CD8-positive, alpha-beta memory T cell (primary cell): ENCODE results near the gene SHLD1. TPM values are rescaled to one million over a fixed set of nuclear protein-coding genes. Genes with fewer than 3 reads are reported as not detected.

Source experiments
- CTCF ChIA-PET: fragments of 350-600 bp; sonication (Branson Sonifier 250); formaldehyde crosslinking; loops from one replicate; lab custom pipeline; 2021; ENCODE audit warnings: antibody characterized with exemption; lab: Charles Lee
- POLR2A ChIA-PET: fragments of 350-600 bp; sonication (Branson Sonifier 250); formaldehyde crosslinking; loops from one replicate; lab custom pipeline; 2021; ENCODE audit warnings: antibody characterized with exemption; lab: Charles Lee
- DNase-seq, 5 donors: peaks; one replicate each; pipeline versions ENCODE4 v3.0.0 to v3.0.0-alpha.2; 2020 to 2022; ENCODE audit warnings: mixed read lengths in 1 of 5
- H3K27ac ChIP-seq: one replicate; pipeline ENCODE4 v1.7.0; 2013; ENCODE audit warnings: low read depth, mild to moderate bottlenecking, low read length, moderate library complexity
- H3K27me3 ChIP-seq: 2 replicates; pipeline ENCODE4 v1.7.0; 2013; ENCODE audit warnings: low read length, mild to moderate bottlenecking; ENCODE audit not compliant: insufficient read depth, poor library complexity, severe bottlenecking
- H3K36me3 ChIP-seq: 2 replicates; pipeline ENCODE4 v1.7.0; 2013; ENCODE audit warnings: mild to moderate bottlenecking, low read length, moderate library complexity; ENCODE audit not compliant: insufficient read depth
- H3K4me1 ChIP-seq: 2 replicates; pipeline ENCODE4 v1.7.0; 2013; ENCODE audit warnings: mild to moderate bottlenecking, low read length, moderate library complexity; ENCODE audit not compliant: insufficient read depth
- H3K4me3 ChIP-seq: 2 replicates; pipeline ENCODE4 v1.7.0; 2013; ENCODE audit warnings: mild to moderate bottlenecking, low read length
- H3K9me3 ChIP-seq: 2 replicates; pipeline ENCODE4 v1.7.0; 2013; ENCODE audit warnings: mild to moderate bottlenecking, low read length
- H3K27ac Mint-ChIP-seq, 8 donors: one replicate each; pipeline ENCODE4 v1.8.0; 2020 to 2021; ENCODE audit warnings: mixed read lengths in 8 of 8, mild to moderate bottlenecking in 6 of 8, inconsistent platforms in 3 of 8, moderate library complexity in 3 of 8
- H3K27me3 Mint-ChIP-seq, 2 donors: one replicate each; pipeline ENCODE4 v1.8.0; 2020 to 2021; ENCODE audit warnings: mixed read lengths in 2 of 2, mild to moderate bottlenecking in 1 of 2, moderate library complexity in 1 of 2
- H3K36me3 Mint-ChIP-seq, 3 donors: one replicate each; pipeline ENCODE4 v1.8.0; 2020 to 2021; ENCODE audit warnings: mixed read lengths in 3 of 3, inconsistent platforms in 1 of 3, mild to moderate bottlenecking in 1 of 3
- H3K4me1 Mint-ChIP-seq, 3 donors: one replicate each; pipeline ENCODE4 v1.8.0; 2020 to 2021; ENCODE audit warnings: mixed read lengths in 3 of 3, inconsistent platforms in 1 of 3, mild to moderate bottlenecking in 1 of 3
- H3K4me3 Mint-ChIP-seq, 7 donors: one replicate each; pipeline ENCODE4 v1.8.0; 2020 to 2021; ENCODE audit warnings: mixed read lengths in 7 of 7, mild to moderate bottlenecking in 6 of 7, moderate library complexity in 4 of 7, inconsistent platforms in 2 of 7
- H3K9me3 Mint-ChIP-seq, 5 donors: one replicate each; pipeline ENCODE4 v1.8.0; 2020 to 2022; ENCODE audit warnings: mixed read lengths in 5 of 5, mild to moderate bottlenecking in 3 of 5, moderate library complexity in 2 of 5, inconsistent platforms in 1 of 5
- polyA plus RNA-seq: library from polyadenylated mRNA; unstranded; fragments of 300-500 nt; fragmentation: Illumina TruSeq; gene quantifications from one replicate; pipeline ENCODE4 v1.2.3, GENCODE V29; 2021
- total RNA-seq, 2 experiments: library from RNA; stranded (reverse); gene quantifications; one replicate each; pipeline ENCODE4 v1.2.3, GENCODE V29; 2021

Gene SHLD1
- total and polyA plus RNA-seq, 3 experiments from 2014 or later = 7.7 to 18.8 (median 9.1) TPM

DNA sequence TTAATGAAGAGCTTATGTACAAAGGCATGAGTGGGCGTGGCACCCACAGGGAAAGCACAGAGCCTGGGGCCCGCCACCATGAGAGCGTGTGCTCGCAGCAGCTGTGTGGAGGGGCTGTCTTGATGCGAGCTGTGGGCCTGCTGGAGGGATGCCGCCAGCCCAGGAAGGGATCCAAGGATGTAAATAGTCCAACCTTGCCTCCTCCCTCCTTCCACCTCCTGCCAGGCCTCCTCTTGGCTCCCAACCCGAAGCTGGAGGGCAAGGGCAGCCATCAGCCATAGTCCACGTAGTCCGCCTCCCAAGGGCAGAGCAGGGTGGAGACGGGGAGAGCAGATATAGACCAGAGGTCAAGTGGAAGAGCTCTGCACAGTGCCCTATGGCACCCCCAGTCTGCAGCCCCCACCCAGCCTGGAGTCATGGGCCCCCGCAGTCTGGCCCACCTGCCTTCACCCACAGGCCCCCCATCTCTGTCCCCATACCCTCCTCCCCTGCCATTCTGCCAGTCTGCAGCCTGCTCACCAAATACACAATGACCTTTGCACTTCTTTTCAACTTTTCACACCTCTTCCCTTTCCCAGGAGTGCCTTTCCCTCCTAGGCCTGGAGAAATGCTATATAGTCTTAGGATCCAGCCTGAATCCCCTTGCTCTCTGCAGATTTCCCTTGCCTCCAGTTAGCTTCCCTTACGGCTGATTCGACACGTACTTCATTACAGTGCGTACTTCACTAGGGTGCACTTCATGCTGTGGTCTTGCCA, 77.1 kb downstream of the SHLD1 start:
- H3K9me3 ChIP-seq = no peaks in the 10 kb centered on the region
- Mint-ChIP-seq H3K36me3 (peaks cover 4 to 23% (median 14%) of the 10 kb centered on the region in 3 donors), H3K4me1 (peaks cover 7 to 35% (median 21%) of the 10 kb centered on the region in 3 donors), H3K27ac (peak overlapping the region in 2 of 8 donors; percentile 31 to 33), H3K9me3 (no peaks in the 10 kb centered on the region), H3K27me3 (no peaks in the 10 kb centered on the region), H3K4me3 (no peak overlapping the region)
- no peak overlapping the region for H3K4me3 ChIP-seq
- H3K27me3 ChIP-seq = no peaks in the 10 kb centered on the region
- H3K27ac ChIP-seq = no peak overlapping the region
- DNase-seq = no peak
- ChIA-PET CTCF (no interaction called here), POLR2A (no interaction called here)
- no peaks in the 10 kb centered on the region for H3K4me1 ChIP-seq
- H3K36me3 ChIP-seq = no peaks in the 10 kb centered on the region

- ChIA-PET POLR2A (no interaction called here), CTCF (no interaction called here)
- Histone ChIP-seq H3K27me3 (no peaks in the 10 kb centered on the region), H3K27ac (no peak overlapping the region), H3K4me1 (no peaks in the 10 kb centered on the region), H3K36me3 (no peaks in the 10 kb centered on the region), H3K4me3 (no peak overlapping the region), H3K9me3 (no peaks in the 10 kb centered on the region)
- Mint-ChIP-seq H3K9me3 (no peaks in the 10 kb centered on the region), H3K4me3 (no peak overlapping the region), H3K27me3 (no peaks in the 10 kb centered on the region), H3K4me1 (peaks cover 5 to 35% (median 21%) of the 10 kb centered on the region in 3 donors), H3K36me3 (peaks cover 0 to 20% (median 14%) of the 10 kb centered on the region in 3 donors), H3K27ac (no peak overlapping the region)
- DNase-seq = no peak
These were observed 77.7 kb downstream of the SHLD1 start for GRCh38 chr20:5827861-5828260.

DNA sequence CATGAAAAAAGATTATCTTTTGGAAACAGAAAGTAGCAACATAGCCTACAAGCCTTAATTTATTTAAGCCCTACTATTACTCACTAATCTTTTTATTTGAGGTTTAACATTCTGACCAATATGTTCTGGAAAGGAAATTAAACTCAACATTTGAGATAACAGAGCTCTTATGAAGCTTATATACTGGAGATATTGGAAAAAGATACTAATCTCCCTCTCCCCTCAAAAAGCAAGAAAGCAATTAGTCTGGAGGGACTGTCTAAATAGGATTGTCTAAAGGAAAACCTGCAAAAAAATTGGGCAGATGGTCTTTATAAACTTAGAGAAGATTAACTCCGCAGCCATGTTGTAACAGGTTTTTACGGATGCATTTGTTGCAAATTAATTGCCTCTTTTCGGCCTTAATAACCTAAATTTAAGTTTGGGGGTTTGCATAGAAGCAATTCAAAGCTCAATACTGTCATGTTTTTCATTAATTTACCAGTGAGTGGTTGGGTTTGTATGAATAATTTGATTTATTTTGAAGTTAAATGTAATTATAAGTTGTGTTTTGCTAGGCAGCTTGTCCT, 79.1 kb downstream of the SHLD1 start:
- peaks cover 8 to 36% (median 23%) of the 10 kb centered on the region in 3 donors for H3K4me1 Mint-ChIP-seq
- no peaks in the 10 kb centered on the region for H3K36me3 ChIP-seq
- no peaks in the 10 kb centered on the region for H3K27me3 ChIP-seq
- H3K36me3 Mint-ChIP-seq = peaks cover 9 to 21% (median 12%) of the 10 kb centered on the region in 3 donors
- no peaks in the 10 kb centered on the region for H3K27me3 Mint-ChIP-seq
- DNase-seq = no peak
- H3K27ac Mint-ChIP-seq = no peak overlapping the region
- peaks cover 0 to 4% (median 1%) of the 10 kb centered on the region in 5 donors for H3K9me3 Mint-ChIP-seq
- H3K4me3 Mint-ChIP-seq = no peak overlapping the region
- H3K9me3 ChIP-seq = no peaks in the 10 kb centered on the region
- no peak overlapping the region for H3K4me3 ChIP-seq
- CTCF ChIA-PET = no interaction called here
- H3K4me1 ChIP-seq = no peaks in the 10 kb centered on the region
- H3K27ac ChIP-seq = no peak overlapping the region
- POLR2A ChIA-PET = no interaction called here

DNA sequence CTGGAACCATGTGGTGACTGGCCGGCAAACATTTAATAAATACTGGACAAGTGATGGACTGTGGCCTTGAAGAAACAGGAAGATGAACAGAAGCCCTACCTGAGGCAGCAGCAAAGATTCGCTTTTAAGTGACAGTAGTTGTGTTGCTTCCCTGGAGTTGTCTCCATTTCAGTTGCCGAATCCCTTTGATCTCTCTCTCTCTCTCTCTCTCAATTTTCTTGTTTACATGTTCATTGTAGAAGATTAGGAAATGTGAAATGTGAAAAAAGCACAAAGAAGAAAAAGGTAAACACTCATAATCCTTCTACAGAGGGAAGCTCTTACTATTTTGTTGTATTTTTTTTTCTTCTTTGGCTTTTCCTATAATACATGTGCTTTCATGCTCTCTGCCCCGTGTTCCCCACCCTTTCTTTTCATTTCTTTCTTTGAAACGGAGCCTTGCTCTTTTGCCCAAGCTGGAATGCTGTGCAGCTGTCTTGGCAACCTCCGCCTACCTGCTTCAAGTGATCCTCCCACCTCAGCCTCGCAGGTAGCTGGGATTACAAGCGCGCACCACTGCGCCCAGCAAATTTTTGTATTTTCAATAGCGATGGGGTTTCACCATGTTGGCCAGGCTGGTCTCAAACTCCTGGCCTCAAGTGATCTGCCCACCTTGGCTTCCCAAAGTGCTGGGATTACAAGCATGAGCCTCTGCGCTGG, 81.5 kb downstream of the SHLD1 start:
- Histone ChIP-seq H3K4me1 (peaks cover 22% of the 10 kb centered on the region), H3K9me3 (no peaks in the 10 kb centered on the region), H3K27ac (no peak overlapping the region), H3K27me3 (no peaks in the 10 kb centered on the region), H3K36me3 (no peaks in the 10 kb centered on the region), H3K4me3 (no peak overlapping the region)
- H3K27me3 Mint-ChIP-seq = peaks cover 0 to 1% of the 10 kb centered on the region in 2 donors
- no peak for DNase-seq
- H3K4me3 Mint-ChIP-seq = no peak overlapping the region
- H3K4me1 Mint-ChIP-seq = peaks cover 25 to 46% (median 37%) of the 10 kb centered on the region in 3 donors
- peak overlapping the region in 1 of 8 donors; percentile 61 for H3K27ac Mint-ChIP-seq
- ChIA-PET CTCF (no interaction called here), POLR2A (interaction anchor here (1.1 kb wide), 1 partner anchor 11 kb away, joined by 5 read pairs; no protein-coding TSS in a partner anchor)
- peaks cover 12 to 21% (median 13%) of the 10 kb centered on the region in 3 donors for H3K36me3 Mint-ChIP-seq
- peaks cover 1 to 8% (median 3%) of the 10 kb centered on the region in 5 donors for H3K9me3 Mint-ChIP-seq

GRCh38 chr20:5833309-5833941, 83.2 kb downstream of the SHLD1 start:
- H3K27ac ChIP-seq = no peak overlapping the region
- H3K27me3 ChIP-seq = no peaks in the 10 kb centered on the region
- POLR2A ChIA-PET = no interaction called here
- H3K4me1 ChIP-seq = peaks cover 25% of the 10 kb centered on the region
- H3K27ac Mint-ChIP-seq = peak overlapping the region in 7 of 8 donors; percentile 21 to 99 (median 76)
- no peak overlapping the region for H3K4me3 ChIP-seq
- no peak overlapping the region for H3K4me3 Mint-ChIP-seq
- DNase-seq = no peak
- H3K36me3 ChIP-seq = no peaks in the 10 kb centered on the region
- H3K9me3 ChIP-seq = no peaks in the 10 kb centered on the region
- peaks cover 29 to 52% (median 42%) of the 10 kb centered on the region in 3 donors for H3K4me1 Mint-ChIP-seq
- H3K36me3 Mint-ChIP-seq = peaks cover 12 to 21% (median 14%) of the 10 kb centered on the region in 3 donors
- peaks cover 1 to 8% (median 3%) of the 10 kb centered on the region in 5 donors for H3K9me3 Mint-ChIP-seq
- CTCF ChIA-PET = interaction anchor here (1.4 kb wide), 1 partner anchor 12 kb away, joined by 3 read pairs; no protein-coding TSS in a partner anchor
- H3K27me3 Mint-ChIP-seq = peaks cover 0 to 1% of the 10 kb centered on the region in 2 donors

DNA sequence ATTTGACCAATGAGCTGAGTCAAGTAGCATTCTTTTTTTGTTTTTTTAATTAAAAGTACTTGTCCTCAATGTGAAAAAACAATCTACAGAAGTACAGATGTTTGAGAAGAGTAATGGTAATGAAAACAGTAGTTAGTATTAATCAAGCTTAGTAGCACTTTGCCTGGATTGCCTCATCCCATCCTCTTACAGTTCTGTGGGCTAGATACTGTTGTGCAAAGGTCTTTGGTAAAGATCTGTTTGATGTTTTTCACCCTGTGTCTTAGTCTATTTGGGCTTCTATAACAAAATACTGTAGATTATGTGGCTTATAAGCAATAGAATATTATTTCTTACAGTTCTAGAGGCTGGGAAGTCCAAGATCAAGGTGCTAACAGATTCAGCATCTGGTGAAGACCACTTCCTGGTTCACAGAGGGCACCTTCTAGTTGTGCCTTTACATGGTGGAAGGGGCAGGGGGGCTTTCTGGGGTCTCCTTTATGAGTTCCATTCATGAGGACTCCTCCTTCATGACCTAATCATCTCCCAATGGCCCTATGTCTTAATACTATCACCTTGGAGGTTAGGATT, 84.3 kb downstream of the SHLD1 start:
- CTCF ChIA-PET = interaction anchor here (1.4 kb wide), 1 partner anchor 14 kb away, joined by 3 read pairs; no protein-coding TSS in a partner anchor
- Histone ChIP-seq H3K9me3 (no peaks in the 10 kb centered on the region), H3K27me3 (no peaks in the 10 kb centered on the region), H3K27ac (peak overlapping the region; percentile 75), H3K4me3 (no peak overlapping the region), H3K36me3 (no peaks in the 10 kb centered on the region), H3K4me1 (peaks cover 25% of the 10 kb centered on the region)
- Mint-ChIP-seq H3K27ac (peak overlapping the region; percentile 89 to 99 (median 98)), H3K36me3 (peaks cover 12 to 21% (median 14%) of the 10 kb centered on the region in 3 donors), H3K4me1 (peaks cover 31 to 61% (median 46%) of the 10 kb centered on the region in 3 donors), H3K4me3 (no peak overlapping the region), H3K27me3 (peaks cover 0 to 1% of the 10 kb centered on the region in 2 donors), H3K9me3 (peaks cover 1 to 8% (median 3%) of the 10 kb centered on the region in 5 donors)
- POLR2A ChIA-PET = no interaction called here
- DNase-seq = no peak

- H3K27ac ChIP-seq = peak overlapping the region; percentile 75
- H3K4me1 Mint-ChIP-seq = peaks cover 31 to 61% (median 46%) of the 10 kb centered on the region in 3 donors
- POLR2A ChIA-PET = interaction anchor here (0.7 to 1.1 kb wide), 2 partner anchors 9 to 31 kb away, joined by 4 to 5 read pairs; no protein-coding TSS in a partner anchor
- H3K27me3 Mint-ChIP-seq = peaks cover 0 to 1% of the 10 kb centered on the region in 2 donors
- H3K27ac Mint-ChIP-seq = peak overlapping the region; percentile 89 to 99 (median 98)
- no peaks in the 10 kb centered on the region for H3K27me3 ChIP-seq
- H3K4me3 Mint-ChIP-seq = peak overlapping the region in 6 of 7 donors; percentile 51 to 87 (median 72)
- peaks cover 1 to 8% (median 3%) of the 10 kb centered on the region in 5 donors for H3K9me3 Mint-ChIP-seq
- DNase-seq = peak in 1 of 5 donors; percentile 11
- H3K9me3 ChIP-seq = no peaks in the 10 kb centered on the region
- CTCF ChIA-PET = interaction anchor here (1.4 to 2.0 kb wide), 2 partner anchors 47 to 306 kb away, joined by 4 to 6 read pairs; no protein-coding TSS in a partner anchor
- H3K36me3 Mint-ChIP-seq = peaks cover 12 to 21% (median 14%) of the 10 kb centered on the region in 3 donors
- H3K36me3 ChIP-seq = no peaks in the 10 kb centered on the region
- no peak overlapping the region for H3K4me3 ChIP-seq
- peaks cover 25% of the 10 kb centered on the region for H3K4me1 ChIP-seq
These were observed 85.2 kb downstream of the SHLD1 start for GRCh38 chr20:5835321-5835821.
